SK-MEL-5 (cell line): Measurements from ENCODE around the gene DUSP2. TPM values are rescaled to one million over a fixed set of nuclear protein-coding genes. Genes with fewer than 3 reads are reported as not detected.

ENCODE experiments used
- DNase-seq: peaks from one replicate; pipeline ENCODE4 v3.0.0-alpha.2; 2016; ENCODE audit warnings: low read depth, low spot score
- in situ Hi-C: cut with HindIII; loops from 2 replicates; pipeline ENCODE4 v1.10.0; 2016; ENCODE audit warnings: low sequenced_read_pairs, high pct_unique_total_duplicates, low pct_unique_long_range_greater_than_20kb
- polyA plus RNA-seq, 2 experiments: library from polyadenylated mRNA; depleted of rRNA; stranded (reverse); fragments of >200 nt; gene quantifications; 2 replicates each; pipeline ENCODE4 v1.2.3, GENCODE V29; 2015
- total RNA-seq: library from RNA; depleted of rRNA; stranded (reverse); fragments of >200 nt; shearing (Covaris generic); gene quantifications from 2 replicates; pipeline ENCODE4 v1.2.3, GENCODE V29; 2014; rRNA removed

Gene DUSP2, protein sequence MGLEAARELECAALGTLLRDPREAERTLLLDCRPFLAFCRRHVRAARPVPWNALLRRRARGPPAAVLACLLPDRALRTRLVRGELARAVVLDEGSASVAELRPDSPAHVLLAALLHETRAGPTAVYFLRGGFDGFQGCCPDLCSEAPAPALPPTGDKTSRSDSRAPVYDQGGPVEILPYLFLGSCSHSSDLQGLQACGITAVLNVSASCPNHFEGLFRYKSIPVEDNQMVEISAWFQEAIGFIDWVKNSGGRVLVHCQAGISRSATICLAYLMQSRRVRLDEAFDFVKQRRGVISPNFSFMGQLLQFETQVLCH
- total RNA-seq = 0.80 and 1.0 TPM in 2 replicates
- polyA plus RNA-seq (2015; cell fraction: cytosol; rRNA removed) = 0.37 and 1.4 TPM in 2 replicates
- 1.7 and 2.0 TPM in 2 replicates for polyA plus RNA-seq (2015; cell fraction: nucleus; rRNA removed)

DNA sequence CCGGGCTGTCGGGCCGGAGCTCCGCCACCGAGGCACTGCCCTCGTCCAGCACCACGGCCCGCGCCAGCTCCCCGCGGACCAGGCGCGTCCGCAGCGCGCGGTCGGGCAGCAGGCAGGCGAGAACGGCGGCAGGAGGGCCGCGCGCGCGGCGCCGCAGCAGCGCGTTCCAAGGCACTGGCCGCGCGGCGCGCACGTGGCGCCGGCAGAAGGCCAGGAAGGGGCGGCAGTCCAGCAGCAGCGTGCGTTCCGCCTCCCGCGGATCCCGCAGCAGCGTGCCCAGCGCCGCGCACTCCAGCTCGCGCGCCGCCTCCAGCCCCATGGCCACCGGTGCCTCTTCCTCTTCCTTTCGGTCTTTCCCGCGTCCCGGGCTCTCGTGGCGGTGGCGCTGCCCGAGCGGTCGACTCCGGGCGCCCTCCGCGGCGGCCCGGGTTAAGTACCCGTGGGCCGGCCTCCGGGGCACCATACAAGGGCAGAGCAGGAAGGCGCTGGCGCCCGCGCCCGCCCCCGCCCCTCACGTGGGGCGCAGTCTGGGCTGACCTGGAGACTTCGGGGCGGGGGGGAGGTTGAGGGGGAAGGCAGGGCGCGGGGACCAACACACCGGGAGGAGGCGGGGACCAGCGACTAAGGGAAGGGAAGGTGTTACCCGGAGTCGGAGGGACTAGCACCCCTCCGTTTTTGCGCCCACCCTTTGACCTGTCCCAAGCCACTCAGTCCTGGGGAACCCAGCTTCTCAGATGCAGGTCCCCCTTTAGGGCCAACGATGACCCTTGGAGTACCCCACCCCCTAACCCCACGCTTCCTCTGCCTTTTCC, at the start of gene DUSP2:
DUSP2 (minus strand) TSS at position 405 of the 812 bp plus-strand sequence; CDS start at position 319, 86 bp downstream.
- DNase-seq = no peak
- in situ Hi-C loops = no loop called here

DNA sequence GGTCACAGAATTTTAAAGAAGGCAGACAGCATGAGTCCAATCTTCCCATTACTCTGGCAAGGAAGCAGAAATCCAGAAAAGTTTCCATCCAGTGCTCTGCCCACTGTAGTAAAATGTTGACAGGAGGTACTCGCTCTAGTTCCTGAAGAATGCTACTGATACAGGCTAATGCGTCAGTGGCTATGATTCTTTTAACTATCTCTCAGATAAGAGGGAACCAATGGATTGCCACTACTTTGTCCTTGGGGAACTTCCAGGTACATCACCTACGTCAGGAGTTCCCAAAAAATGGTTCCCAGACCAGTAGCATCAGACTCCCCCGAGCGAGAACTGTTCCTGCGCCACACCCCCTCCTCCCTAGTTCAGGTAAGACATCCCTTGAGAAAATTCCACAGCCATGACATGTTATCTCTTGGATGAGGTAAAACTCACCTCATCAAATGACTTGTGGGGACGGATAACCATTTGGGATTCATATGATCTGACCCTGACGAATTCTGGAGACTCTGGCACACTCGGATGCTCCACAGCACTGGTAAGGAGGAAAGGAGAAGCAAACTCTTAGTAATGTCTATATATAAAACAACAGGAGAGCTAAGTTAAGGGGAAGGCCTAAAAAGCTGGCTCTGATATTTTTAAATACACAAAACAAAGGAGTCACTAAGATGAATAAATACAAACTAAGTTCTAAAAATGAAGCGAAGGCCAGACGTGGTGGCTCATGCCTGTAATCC, 46.9 kb upstream of the DUSP2 start:
- DNase-seq = no peak
- in situ Hi-C loops = no loop called here

DNA sequence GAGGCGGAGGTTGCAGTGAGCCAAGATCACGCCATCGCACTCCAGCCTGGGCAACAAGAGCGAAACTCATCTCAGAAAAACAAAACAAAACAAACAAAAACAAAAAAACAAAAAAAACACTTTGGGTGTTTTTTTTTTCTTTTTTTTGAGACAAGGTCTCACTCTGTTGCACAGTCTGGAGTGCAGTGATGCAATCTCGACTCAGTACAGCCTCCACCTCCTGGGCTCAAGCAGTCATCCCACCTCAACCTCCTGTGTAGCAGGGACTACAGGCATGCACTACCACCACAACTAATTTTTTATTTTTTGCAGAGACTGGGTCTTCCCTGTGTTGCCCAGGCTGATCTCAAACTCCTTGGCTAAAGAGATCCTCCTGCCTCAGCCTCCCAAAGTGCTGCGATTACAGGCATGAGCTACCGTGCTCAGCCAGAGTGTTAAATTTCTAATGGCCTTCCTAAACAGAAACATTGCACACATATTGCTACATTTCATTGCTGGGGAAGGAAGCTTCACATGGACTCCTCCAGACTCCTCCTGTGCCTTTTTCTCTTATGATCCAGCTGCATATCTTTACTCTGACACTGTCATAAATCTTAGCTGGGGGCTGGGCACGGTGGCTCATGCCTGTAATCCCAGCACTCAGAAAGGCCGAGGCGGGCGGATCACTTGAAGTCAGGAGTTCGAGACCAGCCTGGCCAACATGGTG, 43.7 kb upstream of the DUSP2 start:
- in situ Hi-C loops = no loop called here
- DNase-seq = no peak

- in situ Hi-C loops = no loop called here
- DNase-seq = no peak
Measured at GRCh38 chr2:96186562-96186961, 41.3 kb upstream of the DUSP2 start.

- DNase-seq = no peak
- in situ Hi-C loops = no loop called here
Measured at GRCh38 chr2:96185516-96185915, 40.3 kb upstream of the DUSP2 start.

DNA sequence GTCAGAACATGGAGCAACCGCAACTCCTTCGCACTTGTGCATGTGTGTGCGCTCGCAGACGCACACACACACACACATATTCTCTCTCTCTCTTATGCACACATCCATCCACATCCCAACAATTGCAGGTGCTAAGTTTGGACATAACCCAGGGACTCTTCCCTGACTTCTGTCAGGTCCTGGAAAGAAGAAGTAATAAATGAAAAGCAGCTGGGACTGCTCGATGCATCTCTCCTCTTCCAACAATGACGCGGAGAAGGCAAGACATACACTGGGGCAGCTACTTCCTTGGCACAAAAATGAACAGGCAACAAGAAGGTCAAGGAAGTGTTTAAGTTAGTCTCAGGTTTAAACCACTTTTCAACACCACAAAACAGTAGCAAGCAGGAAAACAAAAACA, 39.7 kb upstream of the DUSP2 start:
- in situ Hi-C loops = no loop called here
- DNase-seq = no peak

DNA sequence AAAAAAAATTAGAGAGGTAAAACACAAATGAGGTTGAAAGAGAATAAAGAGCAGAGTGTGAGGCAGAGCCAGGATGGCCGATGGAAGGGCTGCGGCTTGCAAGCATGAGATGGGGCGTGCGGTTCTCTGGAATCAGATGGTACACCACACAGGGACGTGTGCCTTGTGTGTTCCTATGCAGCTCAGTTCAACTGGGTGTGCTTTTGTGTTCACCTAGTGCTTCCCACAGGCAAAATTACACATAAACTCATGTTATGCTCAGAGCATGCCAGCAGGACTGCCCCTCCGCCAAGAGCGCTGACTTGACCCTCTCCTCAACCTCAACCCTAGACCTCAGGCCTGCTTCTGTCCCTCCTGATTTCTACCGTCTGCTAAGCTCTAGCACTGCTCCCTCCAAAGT, 38.9 kb upstream of the DUSP2 start:
- no peak for DNase-seq
- in situ Hi-C loops = no loop called here

- no peak for DNase-seq
- in situ Hi-C loops = no loop called here
Measured at GRCh38 chr2:96181529-96181928, 36.3 kb upstream of the DUSP2 start.

GRCh38 chr2:96180521-96180920, 35.3 kb upstream of the DUSP2 start:
- no peak for DNase-seq
- in situ Hi-C loops = no loop called here

GRCh38 chr2:96180002-96180401, 34.8 kb upstream of the DUSP2 start:
- DNase-seq = no peak
- in situ Hi-C loops = no loop called here

DNA sequence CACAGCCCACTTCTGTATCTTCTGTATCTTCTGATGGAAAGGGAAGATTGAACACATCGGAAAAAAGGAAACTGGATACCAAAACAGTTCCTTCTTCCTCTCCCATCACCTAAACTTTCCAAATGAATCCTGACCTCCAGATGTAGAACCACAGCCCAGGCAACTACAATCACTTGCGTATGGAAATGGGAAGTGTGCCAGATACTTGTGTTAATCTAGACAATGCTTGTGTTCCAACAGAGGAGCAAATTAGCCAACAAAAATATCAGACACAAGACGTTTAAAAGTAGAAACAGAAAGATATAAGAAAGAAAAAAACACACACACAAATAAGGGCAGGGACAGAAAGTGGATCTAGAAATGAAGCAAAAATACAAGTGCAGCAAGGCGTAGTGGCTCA, 31.4 kb upstream of the DUSP2 start:
- in situ Hi-C loops = no loop called here
- DNase-seq = no peak

GRCh38 chr2:96175951-96176350, 30.7 kb upstream of the DUSP2 start:
- in situ Hi-C loops = no loop called here
- no peak for DNase-seq

DNA sequence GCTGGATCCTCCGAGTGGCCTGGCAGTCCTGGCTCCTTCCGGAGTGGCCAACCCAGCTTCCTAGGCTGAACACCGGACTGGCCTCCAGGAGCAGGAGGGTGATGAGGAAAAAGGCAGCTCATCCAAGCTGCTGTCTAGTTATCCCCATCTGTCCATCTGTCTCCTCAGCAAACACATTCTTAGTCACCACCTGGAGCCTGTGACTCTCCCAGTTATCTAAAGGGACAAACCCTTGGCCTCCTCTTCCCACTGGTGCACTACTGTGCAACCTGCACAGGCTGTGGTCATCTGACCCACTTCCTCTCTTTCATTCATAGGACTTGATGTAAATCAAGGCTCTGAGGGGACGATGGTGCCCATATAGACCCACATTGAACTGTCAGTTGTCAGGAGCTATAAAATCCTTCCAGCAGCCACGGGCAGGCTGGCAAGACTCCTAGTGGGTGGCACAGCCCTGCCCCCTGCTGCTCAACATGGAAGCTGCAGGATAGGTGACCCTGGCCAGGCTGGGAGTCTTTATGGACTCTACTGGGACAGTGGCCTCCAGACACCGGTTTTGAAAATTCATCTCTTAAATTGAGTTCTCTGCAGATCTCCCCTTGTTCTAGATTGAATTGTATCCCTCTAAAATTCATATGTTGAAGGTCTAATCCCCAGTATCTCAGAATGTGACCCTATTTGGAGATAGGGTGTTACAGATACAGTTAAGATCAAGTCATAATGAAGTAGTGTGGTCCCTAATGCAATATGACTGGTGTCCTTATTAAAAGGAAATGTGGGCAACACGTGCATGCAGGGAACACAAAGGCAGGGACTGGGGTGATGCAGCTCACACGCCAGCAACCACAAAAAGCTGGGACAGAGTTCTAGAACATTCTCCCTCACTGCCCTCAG, 29.3 kb upstream of the DUSP2 start:
- DNase-seq = peak; percentile 73
- in situ Hi-C loops = no loop called here

DNA sequence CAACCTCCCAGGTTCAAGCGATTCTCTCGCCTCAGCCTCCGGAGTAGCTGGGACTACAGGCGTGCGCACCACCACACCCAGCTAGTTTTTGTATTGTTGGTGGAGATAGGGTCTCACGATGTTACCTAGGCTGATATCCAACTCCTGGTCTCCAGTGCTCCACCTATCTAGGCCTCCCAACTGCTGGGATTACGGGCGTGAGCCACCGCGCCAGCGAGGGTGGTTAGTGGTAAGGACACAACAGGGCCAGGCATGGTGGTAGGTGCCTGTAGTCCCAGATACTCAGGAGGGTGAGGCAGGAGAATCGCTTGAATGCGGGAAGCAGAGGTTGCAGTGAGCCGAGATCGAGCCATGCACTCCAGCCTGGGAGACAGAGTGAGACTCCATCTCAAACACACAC, 26.6 kb upstream of the DUSP2 start:
- no peak for DNase-seq
- in situ Hi-C loops = no loop called here

DNA sequence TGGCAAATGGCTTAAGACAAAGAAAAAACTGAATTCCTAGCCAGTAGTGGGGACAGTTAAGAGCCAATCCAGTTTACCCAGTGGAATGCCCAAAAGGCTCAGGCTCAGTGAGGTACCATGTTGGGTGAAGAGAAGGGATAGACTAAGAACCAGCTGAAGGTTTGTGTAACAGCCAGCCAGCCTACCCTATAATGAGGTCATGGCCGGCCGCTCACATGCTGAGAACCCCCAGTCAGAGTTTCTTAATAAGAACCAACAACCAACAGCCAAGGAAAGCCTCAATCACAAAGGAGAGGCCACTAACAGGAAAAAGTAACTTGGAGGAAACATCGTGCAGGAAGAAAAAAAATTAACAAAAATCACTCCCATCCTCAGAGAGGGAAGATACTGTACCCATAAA, 25.4 kb upstream of the DUSP2 start:
- in situ Hi-C loops = no loop called here
- no peak for DNase-seq

GRCh38 chr2:96169868-96170507, 24.7 kb upstream of the DUSP2 start:
- in situ Hi-C loops = no loop called here
- DNase-seq = no peak
